GM19455 (cell line): ENCODE results near the gene BAAT.
"Not testable (repeated sequence)": the region's sequence is repeated elsewhere in the genome, so short reads cannot be mapped to it uniquely, and the experiment has no call there.

Experiments
- ATAC-seq: cut with Tn5 transposase; IDR thresholded peaks from one replicate; pipeline ENCODE4 v1.9.1; 2021; ENCODE audit not compliant: unreplicated experiment

The BAAT gene

GRCh38 chr9:101365181-101365580 is 19.6 kb downstream of the BAAT start:
- ATAC-seq, result no peak

GRCh38 chr9:101362450-101362849 is 22.4 kb downstream of the BAAT start:
- no peak for ATAC-seq

- ATAC-seq, result no peak
These were observed 24.2 kb downstream of the BAAT start for GRCh38 chr9:101360647-101361046.

- no peak for ATAC-seq
These were observed 25.1 kb downstream of the BAAT start for GRCh38 chr9:101359679-101360078.

GRCh38 chr9:101356619-101357018 is 28.2 kb downstream of the BAAT start:
- ATAC-seq, result no peak

- no peak for ATAC-seq
These were observed 29.8 kb downstream of the BAAT start for GRCh38 chr9:101354765-101355708.

GRCh38 chr9:101354143-101354764 is 30.6 kb downstream of the BAAT start:
- no peak for ATAC-seq

- no peak for ATAC-seq
These were observed 31.1 kb downstream of the BAAT start for GRCh38 chr9:101353683-101354082.

GRCh38 chr9:101352892-101353463 is 31.8 kb downstream of the BAAT start:
- ATAC-seq, result no peak

- no peak for ATAC-seq
These were observed 34.5 kb downstream of the BAAT start for GRCh38 chr9:101350285-101350684.

GRCh38 chr9:101342595-101342994 is 42.2 kb downstream of the BAAT start:
- ATAC-seq, result no peak

- ATAC-seq, result no peak
These were observed 42.8 kb downstream of the BAAT start for GRCh38 chr9:101341958-101342357.

GRCh38 chr9:101337237-101337636 is 47.6 kb downstream of the BAAT start:
- ATAC-seq, result no peak

- ATAC-seq, result no peak
These were observed 48.7 kb downstream of the BAAT start for GRCh38 chr9:101336091-101336490.

- no peak for ATAC-seq
These were observed 50.7 kb downstream of the BAAT start for GRCh38 chr9:101333926-101334702.

- ATAC-seq, result no peak
These were observed 51.3 kb downstream of the BAAT start for GRCh38 chr9:101333490-101333889.

- ATAC-seq, result no peak
These were observed 52.4 kb downstream of the BAAT start for GRCh38 chr9:101332362-101332761.

GRCh38 chr9:101327422-101327909 is 57.3 kb downstream of the BAAT start:
- not testable (repeated sequence) for ATAC-seq

- ATAC-seq, result no peak
These were observed 58.3 kb downstream of the BAAT start for GRCh38 chr9:101326501-101326900.

- ATAC-seq, result no peak
These were observed 58.8 kb downstream of the BAAT start for GRCh38 chr9:101326035-101326434.

GRCh38 chr9:101325053-101325452 is 59.8 kb downstream of the BAAT start:
- ATAC-seq, result no peak
